Activated T-helper 1 cell treated with anti-CD3 and anti-CD28 coated beads, Interleukin-12 subunit alpha, Interleukin-12 subunit beta, Interleukin-2, Interleukin-4 antibody, amounts not matched to agents 30 ng/mL and 10 ng/mL and 1 ng/mL, durations not matched to agents 14 hours and 24 hours and 36 hours (primary cell): Measurements from ENCODE around the gene GALNTL6. TPM values are rescaled to one million over a fixed set of nuclear protein-coding genes. Genes with fewer than 3 reads are reported as not detected.

ENCODE experiments used
- DNase-seq: peaks from one replicate; pipeline ENCODE4 v3.0.0; 2021; ENCODE audit warnings: low spot score
- H3K27ac Mint-ChIP-seq: one replicate; pipeline ENCODE4 v1.8.0; 2021; ENCODE audit warnings: mild to moderate bottlenecking, mixed read lengths
- H3K27me3 Mint-ChIP-seq: one replicate; pipeline ENCODE4 v1.8.0; 2022; ENCODE audit warnings: mild to moderate bottlenecking, moderate library complexity, mixed read lengths; ENCODE audit not compliant: insufficient read depth
- H3K36me3 Mint-ChIP-seq: one replicate; pipeline ENCODE4 v1.8.0; 2021; ENCODE audit warnings: low read depth, mixed read lengths
- H3K4me1 Mint-ChIP-seq: one replicate; pipeline ENCODE4 v1.8.0; 2021; ENCODE audit warnings: low read depth, mixed read lengths
- H3K4me3 Mint-ChIP-seq: one replicate; pipeline ENCODE4 v1.8.0; 2021; ENCODE audit warnings: mild to moderate bottlenecking, moderate library complexity, mixed read lengths
- H3K9me3 Mint-ChIP-seq: one replicate; pipeline ENCODE4 v1.8.0; 2021; ENCODE audit warnings: mixed read lengths
- intact Hi-C: fragments of 100-400 bp; cut with micrococcal nuclease; formaldehyde crosslinking; loops from one replicate; pipeline ENCODE4 v1.15.1; 2024
- total RNA-seq: library from RNA; stranded (reverse); gene quantifications from 2 replicates; pipeline ENCODE4 v1.2.3, GENCODE V29; 2022

GALNTL6 gene
- total RNA-seq, 1 donor from 2014 or later = not detected

- Mint-ChIP-seq H3K4me3 (no peak overlapping the region), H3K36me3 (no peaks in the 10 kb centered on the region), H3K9me3 (peaks cover 3% of the 10 kb centered on the region), H3K27ac (no peak overlapping the region), H3K27me3 (no peaks in the 10 kb centered on the region), H3K4me1 (no peaks in the 10 kb centered on the region)
- intact Hi-C loops = no loop called here
- DNase-seq = no peak
Observed at GRCh38 chr4:172105918-172106317, 292.7 kb downstream of the GALNTL6 start.

- H3K9me3 Mint-ChIP-seq = peaks cover 3% of the 10 kb centered on the region
- no peak overlapping the region for H3K27ac Mint-ChIP-seq
- H3K27me3 Mint-ChIP-seq = no peaks in the 10 kb centered on the region
- no peaks in the 10 kb centered on the region for H3K36me3 Mint-ChIP-seq
- H3K4me1 Mint-ChIP-seq = no peaks in the 10 kb centered on the region
- intact Hi-C loops = no loop called here
- DNase-seq = no peak
- no peak overlapping the region for H3K4me3 Mint-ChIP-seq
Observed at GRCh38 chr4:172109466-172109865, 296.3 kb downstream of the GALNTL6 start.

- H3K4me1 Mint-ChIP-seq = no peaks in the 10 kb centered on the region
- intact Hi-C loops = no loop called here
Observed at GRCh38 chr4:172124656-172125308, 311.6 kb downstream of the GALNTL6 start.

GRCh38 chr4:172125443-172125842 lies 312.2 kb downstream of the GALNTL6 start:
- H3K27ac Mint-ChIP-seq = no peak overlapping the region
- no peak for DNase-seq
- H3K27me3 Mint-ChIP-seq = no peaks in the 10 kb centered on the region
- no peaks in the 10 kb centered on the region for H3K4me1 Mint-ChIP-seq
- H3K36me3 Mint-ChIP-seq = no peaks in the 10 kb centered on the region
- no peak overlapping the region for H3K4me3 Mint-ChIP-seq
- intact Hi-C loops = no loop called here
- no peaks in the 10 kb centered on the region for H3K9me3 Mint-ChIP-seq

More at GRCh38 chr4:172124656-172125308, 311.6 kb downstream of the GALNTL6 start:
- Mint-ChIP-seq H3K4me3 (no peak overlapping the region), H3K27ac (no peak overlapping the region), H3K36me3 (no peaks in the 10 kb centered on the region), H3K9me3 (no peaks in the 10 kb centered on the region), H3K27me3 (no peaks in the 10 kb centered on the region)
- DNase-seq = no peak

- Mint-ChIP-seq H3K9me3 (no peaks in the 10 kb centered on the region), H3K27ac (no peak overlapping the region), H3K27me3 (no peaks in the 10 kb centered on the region), H3K4me3 (no peak overlapping the region), H3K36me3 (no peaks in the 10 kb centered on the region), H3K4me1 (no peaks in the 10 kb centered on the region)
- intact Hi-C loops = no loop called here
- no peak for DNase-seq
Observed at GRCh38 chr4:172127168-172127567, 314.0 kb downstream of the GALNTL6 start.

- H3K4me3 Mint-ChIP-seq = no peak overlapping the region
- no peak for DNase-seq
- no peaks in the 10 kb centered on the region for H3K4me1 Mint-ChIP-seq
- H3K36me3 Mint-ChIP-seq = no peaks in the 10 kb centered on the region
- intact Hi-C loops = no loop called here
- no peaks in the 10 kb centered on the region for H3K27me3 Mint-ChIP-seq
- H3K27ac Mint-ChIP-seq = no peak overlapping the region
- no peaks in the 10 kb centered on the region for H3K9me3 Mint-ChIP-seq
Observed at GRCh38 chr4:172129593-172129992, 316.4 kb downstream of the GALNTL6 start.

- Mint-ChIP-seq H3K4me1 (no peaks in the 10 kb centered on the region), H3K9me3 (no peaks in the 10 kb centered on the region), H3K27ac (no peak overlapping the region), H3K27me3 (no peaks in the 10 kb centered on the region), H3K4me3 (no peak overlapping the region), H3K36me3 (no peaks in the 10 kb centered on the region)
- DNase-seq = no peak
- intact Hi-C loops = no loop called here
Observed at GRCh38 chr4:172134521-172134920, 321.3 kb downstream of the GALNTL6 start.

GRCh38 chr4:172141025-172141424 lies 327.8 kb downstream of the GALNTL6 start:
- no peak for DNase-seq
- no peaks in the 10 kb centered on the region for H3K4me1 Mint-ChIP-seq

GRCh38 chr4:172142281-172142741 lies 329.1 kb downstream of the GALNTL6 start:
- DNase-seq = no peak

More at GRCh38 chr4:172141025-172141424, 327.8 kb downstream of the GALNTL6 start:
- no peak overlapping the region for H3K27ac Mint-ChIP-seq
- no peaks in the 10 kb centered on the region for H3K36me3 Mint-ChIP-seq
- intact Hi-C loops = no loop called here
- no peak overlapping the region for H3K4me3 Mint-ChIP-seq
- H3K9me3 Mint-ChIP-seq = no peaks in the 10 kb centered on the region
- no peaks in the 10 kb centered on the region for H3K27me3 Mint-ChIP-seq

GRCh38 chr4:172143605-172144314 lies 330.6 kb downstream of the GALNTL6 start:
- no peaks in the 10 kb centered on the region for H3K27me3 Mint-ChIP-seq
- H3K4me3 Mint-ChIP-seq = no peak overlapping the region
- no peaks in the 10 kb centered on the region for H3K36me3 Mint-ChIP-seq
- H3K4me1 Mint-ChIP-seq = no peaks in the 10 kb centered on the region
- H3K27ac Mint-ChIP-seq = no peak overlapping the region
- intact Hi-C loops = no loop called here
- no peaks in the 10 kb centered on the region for H3K9me3 Mint-ChIP-seq
- DNase-seq = no peak

More at GRCh38 chr4:172142281-172142741, 329.1 kb downstream of the GALNTL6 start:
- Mint-ChIP-seq H3K27ac (no peak overlapping the region), H3K9me3 (no peaks in the 10 kb centered on the region), H3K27me3 (no peaks in the 10 kb centered on the region), H3K4me3 (no peak overlapping the region), H3K36me3 (no peaks in the 10 kb centered on the region), H3K4me1 (no peaks in the 10 kb centered on the region)
- intact Hi-C loops = no loop called here

- H3K27ac Mint-ChIP-seq = no peak overlapping the region
- no peaks in the 10 kb centered on the region for H3K4me1 Mint-ChIP-seq
- no peaks in the 10 kb centered on the region for H3K9me3 Mint-ChIP-seq
- H3K4me3 Mint-ChIP-seq = no peak overlapping the region
- H3K27me3 Mint-ChIP-seq = no peaks in the 10 kb centered on the region
- DNase-seq = no peak
- H3K36me3 Mint-ChIP-seq = no peaks in the 10 kb centered on the region
- intact Hi-C loops = no loop called here
Observed at GRCh38 chr4:172147687-172148086, 334.5 kb downstream of the GALNTL6 start.

- H3K36me3 Mint-ChIP-seq = no peaks in the 10 kb centered on the region
- no peaks in the 10 kb centered on the region for H3K4me1 Mint-ChIP-seq
- H3K27me3 Mint-ChIP-seq = no peaks in the 10 kb centered on the region
- intact Hi-C loops = no loop called here
- H3K9me3 Mint-ChIP-seq = no peaks in the 10 kb centered on the region
- H3K4me3 Mint-ChIP-seq = no peak overlapping the region
- DNase-seq = no peak
- no peak overlapping the region for H3K27ac Mint-ChIP-seq
Observed at GRCh38 chr4:172149329-172149728, 336.1 kb downstream of the GALNTL6 start.

GRCh38 chr4:172152284-172152683 lies 339.1 kb downstream of the GALNTL6 start:
- H3K27me3 Mint-ChIP-seq = no peaks in the 10 kb centered on the region
- DNase-seq = no peak
- H3K36me3 Mint-ChIP-seq = no peaks in the 10 kb centered on the region
- no peaks in the 10 kb centered on the region for H3K4me1 Mint-ChIP-seq
- no peaks in the 10 kb centered on the region for H3K9me3 Mint-ChIP-seq
- no peak overlapping the region for H3K27ac Mint-ChIP-seq
- H3K4me3 Mint-ChIP-seq = no peak overlapping the region
- intact Hi-C loops = no loop called here
